ENCODE data around the gene DNM3. TPM values are rescaled to one million over a fixed set of nuclear protein-coding genes. Genes with fewer than 3 reads are reported as not detected.

Gene DNM3
- total and polyA plus RNA-seq, 2 of the 8 experiments (the other 6 are each of a cell fraction or from before 2014, with no cell fraction given) = 2.0 to 8.5 TPM

GRCh38 chr1:172308577-172308976 is 467.3 kb downstream of the DNM3 start (continued):
- TF ChIP-seq, protein P1, sequence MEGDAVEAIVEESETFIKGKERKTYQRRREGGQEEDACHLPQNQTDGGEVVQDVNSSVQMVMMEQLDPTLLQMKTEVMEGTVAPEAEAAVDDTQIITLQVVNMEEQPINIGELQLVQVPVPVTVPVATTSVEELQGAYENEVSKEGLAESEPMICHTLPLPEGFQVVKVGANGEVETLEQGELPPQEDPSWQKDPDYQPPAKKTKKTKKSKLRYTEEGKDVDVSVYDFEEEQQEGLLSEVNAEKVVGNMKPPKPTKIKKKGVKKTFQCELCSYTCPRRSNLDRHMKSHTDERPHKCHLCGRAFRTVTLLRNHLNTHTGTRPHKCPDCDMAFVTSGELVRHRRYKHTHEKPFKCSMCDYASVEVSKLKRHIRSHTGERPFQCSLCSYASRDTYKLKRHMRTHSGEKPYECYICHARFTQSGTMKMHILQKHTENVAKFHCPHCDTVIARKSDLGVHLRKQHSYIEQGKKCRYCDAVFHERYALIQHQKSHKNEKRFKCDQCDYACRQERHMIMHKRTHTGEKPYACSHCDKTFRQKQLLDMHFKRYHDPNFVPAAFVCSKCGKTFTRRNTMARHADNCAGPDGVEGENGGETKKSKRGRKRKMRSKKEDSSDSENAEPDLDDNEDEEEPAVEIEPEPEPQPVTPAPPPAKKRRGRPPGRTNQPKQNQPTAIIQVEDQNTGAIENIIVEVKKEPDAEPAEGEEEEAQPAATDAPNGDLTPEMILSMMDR (IDR thresholded peaks at IDR 0.05; ENCODE audit: control extremely low read depth in 1 of 3, insufficient read depth in 1 of 3, low read depth in 1 of 3, low read length in 3 of 3) = no peak
- TF ChIP-seq ZNF274 (IDR thresholded peaks at IDR 0.05; ENCODE audit: borderline replicate concordance, extremely low read depth, low read length) = no peak

Measured in H1 (cell line).